ENCODE measurements around the gene EYS. TPM values are rescaled to one million over a fixed set of nuclear protein-coding genes. Genes with fewer than 3 reads are reported as not detected.

EYS gene
- not detected for total RNA-seq
- long read RNA-seq, result 0 reads

DNA sequence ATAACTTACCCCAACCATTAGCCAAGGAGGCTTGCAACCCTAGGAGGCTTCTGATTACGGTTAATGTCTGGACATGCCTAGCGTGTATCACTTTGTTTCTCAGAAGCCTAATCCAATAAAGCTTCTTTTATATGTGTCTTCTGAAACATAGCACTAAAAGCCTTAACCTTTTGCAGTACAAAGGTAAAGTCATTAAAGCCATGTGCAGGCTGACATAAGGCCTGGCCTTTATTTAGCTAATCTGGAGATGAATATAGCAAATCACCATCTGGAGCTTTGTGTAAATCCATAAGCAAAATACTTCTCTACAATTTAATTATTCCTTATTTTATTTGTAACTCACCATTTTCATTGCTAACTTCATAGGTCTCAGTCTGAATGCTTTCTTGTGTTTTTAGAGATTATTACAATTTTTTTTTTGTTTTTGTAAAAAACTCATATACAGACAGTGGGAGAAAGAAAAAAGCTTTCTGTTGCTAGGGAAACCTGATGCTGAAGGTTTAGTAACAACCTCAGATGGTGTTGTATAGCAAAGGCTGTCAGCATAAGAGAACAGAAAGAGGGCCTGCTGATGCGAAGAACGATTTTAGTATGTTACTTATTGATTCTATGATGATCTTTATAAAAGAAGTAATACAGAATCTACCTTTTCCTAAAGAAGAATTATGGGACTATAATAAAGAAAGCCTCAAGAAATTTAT is at the start of gene EYS:
TSS of gene EYS (minus strand) at position 101 of the 701 bp plus-strand sequence. CDS start 211,816 bp downstream, outside the sequence.
- intact Hi-C loops (cut with DNase I), result no loop called here
- no peak for DNase-seq (ENCODE audit: missing footprints)
- no peak for ATAC-seq

DNA sequence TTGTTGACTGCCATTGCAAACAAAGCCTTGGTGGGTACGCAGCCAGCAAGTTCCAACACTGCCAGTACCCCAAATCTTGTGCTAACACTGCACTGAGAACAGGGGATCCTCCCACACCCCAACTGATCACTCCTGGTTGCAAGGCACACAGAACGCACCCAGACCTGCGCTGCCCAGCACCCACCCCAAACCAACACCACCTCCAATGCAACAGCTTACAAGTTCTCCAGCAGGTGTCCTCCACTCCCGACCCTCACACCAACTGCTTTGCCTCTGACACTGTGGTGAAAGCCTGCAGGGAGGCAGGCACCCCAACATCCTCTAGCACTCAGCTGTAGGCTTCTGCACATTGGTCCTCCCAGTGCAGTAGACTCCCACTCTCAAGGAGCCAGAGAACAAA is 39.3 kb upstream of the EYS start:
- intact Hi-C loops (cut with DNase I), result no loop called here
- DNase-seq (ENCODE audit: missing footprints) (no peak), ATAC-seq (no peak)

GRCh38 chr6:65745614-65746013 is 38.6 kb upstream of the EYS start:
- ATAC-seq, result no peak
- no peak for DNase-seq (ENCODE audit: missing footprints)
- intact Hi-C loops (cut with DNase I), result no loop called here

- DNase-seq (ENCODE audit: missing footprints), result no peak
- ATAC-seq, result no peak
- intact Hi-C loops (cut with DNase I), result no loop called here
Observed at GRCh38 chr6:65728879-65729479, 22.0 kb upstream of the EYS start.

- ATAC-seq, result no peak
- DNase-seq (ENCODE audit: missing footprints), result no peak
- intact Hi-C loops (cut with DNase I), result no loop called here
Observed at GRCh38 chr6:65719101-65719500, 12.1 kb upstream of the EYS start.

GRCh38 chr6:65711531-65711930 is 4.5 kb upstream of the EYS start:
- DNase-seq (ENCODE audit: missing footprints) (no peak), ATAC-seq (no peak)
- intact Hi-C loops (cut with DNase I), result no loop called here

GRCh38 chr6:65709099-65709830 is 2.2 kb upstream of the EYS start:
- intact Hi-C loops (cut with DNase I), result no loop called here
- ATAC-seq (no peak), DNase-seq (ENCODE audit: missing footprints) (no peak)

DNA sequence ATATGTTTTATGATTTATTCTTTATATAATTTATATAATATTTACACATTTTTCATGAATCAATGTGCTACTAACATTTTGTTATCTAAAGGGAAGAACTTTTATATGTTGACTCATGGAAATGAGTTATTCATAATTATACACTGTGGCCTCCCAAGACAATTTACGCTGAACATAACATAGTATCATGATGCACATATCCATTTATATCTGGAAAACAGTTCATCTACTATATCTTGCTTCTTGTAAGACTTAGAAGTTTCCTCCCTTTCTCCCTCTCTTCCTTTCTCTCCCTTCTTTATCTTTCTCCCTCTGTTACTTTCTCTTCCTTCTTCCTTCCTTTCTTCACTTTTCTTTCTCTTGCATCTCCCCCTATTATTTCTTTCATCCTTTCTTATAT is 1.1 kb upstream of the EYS start:
- DNase-seq (ENCODE audit: missing footprints) (no peak), ATAC-seq (no peak)
- intact Hi-C loops (cut with DNase I), result no loop called here

DNA sequence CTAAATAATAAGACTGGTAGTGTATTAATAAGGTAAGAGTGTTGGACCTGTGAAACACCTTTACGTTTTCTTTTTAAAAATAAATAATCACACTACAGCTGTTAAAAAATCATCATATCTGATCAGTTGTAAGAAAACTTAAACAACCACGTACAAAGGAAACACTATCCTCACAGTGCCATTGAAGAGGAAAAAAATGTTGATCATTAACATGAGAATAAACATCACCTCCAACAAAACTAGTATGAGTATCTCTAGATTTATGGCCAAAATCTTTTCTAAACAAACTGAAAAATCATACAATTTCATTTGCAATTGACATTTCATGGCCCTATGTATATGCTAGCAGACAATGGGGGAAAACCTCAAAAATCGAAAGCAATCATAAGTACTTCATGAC is 590 bp downstream of the EYS start:
- DNase-seq (ENCODE audit: missing footprints), result no peak
- intact Hi-C loops (cut with DNase I), result no loop called here
- ATAC-seq, result no peak

- intact Hi-C loops (cut with DNase I), result no loop called here
- DNase-seq (ENCODE audit: missing footprints) (no peak), ATAC-seq (no peak)
Observed at GRCh38 chr6:65701325-65701724, 5.7 kb downstream of the EYS start.

DNA sequence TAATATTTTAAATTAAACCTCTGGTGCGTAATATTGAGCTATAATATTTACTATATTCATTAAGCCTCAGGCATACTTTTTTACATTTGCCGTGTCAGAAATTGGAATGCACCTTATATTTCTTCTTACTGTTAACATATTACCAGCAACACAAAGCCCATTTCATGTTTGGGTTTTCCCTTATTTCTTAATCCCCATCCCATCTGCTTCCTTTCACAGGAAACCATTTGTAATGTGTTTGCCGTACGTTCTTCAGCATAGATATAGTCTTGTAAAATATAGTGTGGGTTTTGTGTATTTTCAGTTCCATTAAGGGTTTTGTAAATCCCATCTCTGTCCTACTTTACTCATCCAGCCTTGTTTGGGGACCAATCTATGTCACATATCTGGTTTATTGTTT is 6.5 kb downstream of the EYS start:
- ATAC-seq (no peak), DNase-seq (ENCODE audit: missing footprints) (no peak)
- intact Hi-C loops (cut with DNase I), result no loop called here

DNA sequence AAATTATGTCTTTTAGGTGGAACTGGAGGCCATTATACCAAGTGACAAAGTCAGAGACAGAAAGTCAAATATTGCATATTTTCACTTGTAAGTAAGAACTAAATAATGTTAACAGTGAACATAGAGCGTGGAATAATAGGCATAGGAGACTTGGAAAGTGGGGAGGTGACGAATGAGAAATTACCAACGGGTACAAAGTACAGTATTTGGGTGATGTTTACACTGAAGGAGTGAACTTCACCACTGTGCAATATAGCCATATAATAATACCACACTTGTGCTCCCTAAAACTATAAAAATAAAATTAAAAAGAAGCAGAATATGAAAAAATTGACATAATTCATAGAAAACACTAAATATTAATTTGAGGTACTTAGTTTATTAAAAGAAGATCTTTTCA is 14.9 kb downstream of the EYS start:
- intact Hi-C loops (cut with DNase I), result no loop called here
- no peak for ATAC-seq
- no peak for DNase-seq (ENCODE audit: missing footprints)

- intact Hi-C loops (cut with DNase I), result no loop called here
- no peak for DNase-seq (ENCODE audit: missing footprints)
- ATAC-seq, result no peak
Observed at GRCh38 chr6:65680232-65680631, 26.8 kb downstream of the EYS start.

DNA sequence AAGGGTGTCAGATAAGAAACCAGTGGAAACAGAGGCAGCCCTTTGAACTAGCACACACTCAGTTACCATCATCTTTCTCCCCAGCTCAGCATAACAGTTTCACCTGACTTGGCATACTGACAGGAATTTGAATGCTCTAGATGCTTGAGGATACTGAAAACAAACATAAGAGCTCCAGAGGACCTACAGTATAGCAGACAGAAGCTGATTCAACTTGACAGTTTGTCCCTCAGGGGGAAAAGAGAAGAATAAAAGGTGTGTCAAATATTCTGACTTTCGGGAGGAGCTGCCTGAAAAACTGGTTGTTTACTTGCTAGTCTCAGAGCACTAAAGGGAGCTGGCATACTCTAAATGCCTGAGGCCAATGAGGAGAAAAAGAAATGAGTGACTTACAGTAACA is 35.1 kb downstream of the EYS start:
- no peak for DNase-seq (ENCODE audit: missing footprints)
- intact Hi-C loops (cut with DNase I), result no loop called here
- ATAC-seq, result no peak

DNA sequence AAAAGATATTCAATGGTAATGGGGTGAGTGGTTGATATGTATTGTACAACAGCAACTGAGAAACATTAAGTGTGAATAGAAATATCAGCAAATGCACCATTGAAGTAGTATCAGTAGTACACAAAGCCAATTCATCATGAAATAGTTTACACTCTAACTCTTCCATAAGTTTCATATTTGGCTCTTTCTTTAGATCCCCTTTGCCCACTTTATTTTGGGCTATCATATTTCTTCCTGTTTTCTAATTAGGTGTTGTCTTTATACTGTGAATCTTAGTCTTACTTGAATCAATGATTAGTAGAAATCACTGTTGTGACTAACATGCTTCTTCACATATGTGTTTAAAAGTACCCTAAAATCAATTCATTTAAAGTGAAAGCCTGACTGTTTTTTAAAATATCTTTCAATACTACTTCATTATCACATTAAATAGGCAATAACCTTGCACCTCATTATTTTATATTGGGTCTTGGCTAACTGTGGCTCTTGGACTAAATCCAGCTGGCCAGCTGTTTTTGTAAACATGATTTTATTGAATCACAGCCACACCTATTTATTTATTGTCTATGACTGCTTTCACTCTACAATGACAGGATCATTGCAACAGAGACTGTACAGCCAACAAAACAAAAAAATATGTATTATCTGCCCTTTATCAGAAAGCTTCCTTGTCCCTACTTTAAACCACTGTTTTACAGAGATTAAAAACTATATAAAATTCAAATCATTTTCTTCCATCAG is 38.9 kb downstream of the EYS start:
- no peak for DNase-seq (ENCODE audit: missing footprints)
- no peak for ATAC-seq
- intact Hi-C loops (cut with DNase I), result no loop called here

DNA sequence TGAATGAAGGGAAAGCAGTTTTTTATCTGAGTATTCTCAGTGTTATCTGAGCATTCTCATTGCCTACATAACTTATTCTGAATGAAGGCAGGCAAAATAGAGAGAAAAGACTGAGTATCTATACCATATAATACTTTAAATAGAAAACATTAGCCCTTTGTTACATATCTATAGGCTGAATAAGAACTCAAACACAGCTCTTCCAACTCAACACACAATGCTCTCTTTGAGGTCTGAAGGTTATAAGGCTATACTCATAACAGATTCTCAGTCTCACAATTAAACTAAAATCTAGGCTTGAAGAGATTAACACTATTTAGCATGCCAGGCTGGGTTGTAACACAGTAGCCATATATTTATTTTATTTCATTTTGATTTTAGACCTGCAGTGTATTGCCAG is 56.9 kb downstream of the EYS start:
- DNase-seq (ENCODE audit: missing footprints) (no peak), ATAC-seq (no peak)
- intact Hi-C loops (cut with DNase I), result no loop called here

DNA sequence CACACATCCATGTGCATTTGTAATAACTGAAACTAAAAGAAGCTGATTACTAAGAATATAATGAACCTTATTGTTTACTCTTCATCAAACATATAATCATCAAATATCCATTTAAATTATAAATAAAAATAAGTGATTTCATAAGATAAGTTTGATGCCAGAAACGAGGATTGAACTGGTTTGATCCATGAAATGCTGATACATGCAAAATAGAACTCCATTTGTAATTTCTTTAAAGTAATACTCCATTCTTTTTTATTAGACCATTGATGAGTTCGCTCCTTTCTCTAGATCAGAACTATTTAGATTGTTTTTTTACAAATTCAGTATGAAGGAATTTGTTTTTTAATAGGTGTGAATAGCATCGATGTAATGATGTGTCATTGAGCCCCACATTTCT is 57.6 kb downstream of the EYS start:
- intact Hi-C loops (cut with DNase I), result no loop called here
- ATAC-seq, result no peak
- DNase-seq (ENCODE audit: missing footprints), result no peak

DNA sequence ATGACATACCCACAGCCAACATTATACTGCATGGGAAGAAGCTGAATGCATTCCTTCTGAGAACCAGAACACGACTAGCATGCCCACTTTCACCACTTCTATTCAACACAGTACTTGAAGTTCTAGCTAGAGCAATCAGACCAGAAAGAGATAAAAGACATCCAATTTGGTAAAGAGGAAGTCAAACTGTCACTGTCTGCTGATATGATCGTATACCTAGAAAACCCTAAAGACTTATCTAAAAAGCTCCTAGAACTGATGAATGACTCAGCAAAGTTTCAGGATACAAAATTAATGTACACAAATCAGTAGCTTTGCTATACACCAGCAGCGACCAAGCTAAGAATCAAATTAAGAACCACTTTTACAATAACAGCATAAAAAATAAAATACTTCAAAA is 60.5 kb downstream of the EYS start:
- ATAC-seq (no peak), DNase-seq (ENCODE audit: missing footprints) (no peak)
- intact Hi-C loops (cut with DNase I), result no loop called here

DNA sequence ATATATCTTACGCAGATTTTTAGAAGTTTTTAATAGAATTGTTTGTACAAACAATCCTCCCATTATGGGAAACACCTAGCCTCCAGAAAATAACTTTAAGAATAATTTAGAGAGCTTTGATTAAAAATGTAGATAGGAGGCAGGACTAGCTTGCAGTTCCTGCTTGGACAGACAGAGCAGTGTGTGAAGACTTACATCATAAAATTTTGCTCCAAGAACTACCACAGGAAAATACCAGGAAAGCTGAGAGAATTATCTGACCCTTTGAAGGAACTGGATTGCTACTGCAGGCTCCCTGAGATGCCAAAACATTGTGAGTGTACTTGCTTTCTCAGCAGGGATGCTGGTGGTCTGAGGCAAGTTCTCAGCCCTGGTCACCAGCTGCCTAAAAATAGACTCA is 64.2 kb downstream of the EYS start:
- ATAC-seq (no peak), DNase-seq (ENCODE audit: missing footprints) (no peak)
- intact Hi-C loops (cut with DNase I), result no loop called here
